Nephron (organoid): ENCODE results near the gene ZRANB1.

Source experiments
- H3K27ac Mint-ChIP-seq, 3 experiments: 2 replicates each; pipeline ENCODE4 v1.8.0; 2020; ENCODE audit warnings: mixed read lengths in 3 of 3, mild to moderate bottlenecking in 2 of 3, moderate library complexity in 1 of 3
- H3K27me3 Mint-ChIP-seq: 2 replicates; pipeline ENCODE4 v1.8.0; 2021; ENCODE audit warnings: low read depth, mild to moderate bottlenecking, moderate library complexity, mixed read lengths
- H3K36me3 Mint-ChIP-seq: 2 replicates; pipeline ENCODE4 v1.8.0; 2020; ENCODE audit warnings: low read depth, mixed read lengths
- H3K4me1 Mint-ChIP-seq: 2 replicates; pipeline ENCODE4 v1.8.0; 2020; ENCODE audit warnings: mixed read lengths
- H3K4me3 Mint-ChIP-seq, 3 experiments: 2 replicates each; pipeline ENCODE4 v1.8.0; 2020; ENCODE audit warnings: mild to moderate bottlenecking in 3 of 3, mixed read lengths in 3 of 3, moderate library complexity in 2 of 3
- H3K9me3 Mint-ChIP-seq: 2 replicates; pipeline ENCODE4 v1.8.0; 2020; ENCODE audit warnings: mixed read lengths
- TF ChIP-seq, protein P1 (sequence below), 3 experiments: fragments of 200-600 bp; sonication (generic); IDR thresholded peaks; one replicate each; pipeline ENCODE4 v1.5.0; 2021; ENCODE audit warnings: antibody characterized with exemption in 3 of 3; ENCODE audit not compliant: unreplicated experiment in 3 of 3

Gene ZRANB1

GRCh38 chr10:125033146-125033924, 91.4 kb downstream of the ZRANB1 start:
- no peaks in the 10 kb centered on the region for H3K9me3 Mint-ChIP-seq
- H3K27ac Mint-ChIP-seq: peak overlapping the region in 1 of 3 experiments; percentile 40
- no peak overlapping the region for H3K4me3 Mint-ChIP-seq
- peaks cover 63% of the 10 kb centered on the region for H3K4me1 Mint-ChIP-seq
- H3K36me3 Mint-ChIP-seq: peaks cover 52% of the 10 kb centered on the region
- no peaks in the 10 kb centered on the region for H3K27me3 Mint-ChIP-seq
- TF ChIP-seq, protein P1, sequence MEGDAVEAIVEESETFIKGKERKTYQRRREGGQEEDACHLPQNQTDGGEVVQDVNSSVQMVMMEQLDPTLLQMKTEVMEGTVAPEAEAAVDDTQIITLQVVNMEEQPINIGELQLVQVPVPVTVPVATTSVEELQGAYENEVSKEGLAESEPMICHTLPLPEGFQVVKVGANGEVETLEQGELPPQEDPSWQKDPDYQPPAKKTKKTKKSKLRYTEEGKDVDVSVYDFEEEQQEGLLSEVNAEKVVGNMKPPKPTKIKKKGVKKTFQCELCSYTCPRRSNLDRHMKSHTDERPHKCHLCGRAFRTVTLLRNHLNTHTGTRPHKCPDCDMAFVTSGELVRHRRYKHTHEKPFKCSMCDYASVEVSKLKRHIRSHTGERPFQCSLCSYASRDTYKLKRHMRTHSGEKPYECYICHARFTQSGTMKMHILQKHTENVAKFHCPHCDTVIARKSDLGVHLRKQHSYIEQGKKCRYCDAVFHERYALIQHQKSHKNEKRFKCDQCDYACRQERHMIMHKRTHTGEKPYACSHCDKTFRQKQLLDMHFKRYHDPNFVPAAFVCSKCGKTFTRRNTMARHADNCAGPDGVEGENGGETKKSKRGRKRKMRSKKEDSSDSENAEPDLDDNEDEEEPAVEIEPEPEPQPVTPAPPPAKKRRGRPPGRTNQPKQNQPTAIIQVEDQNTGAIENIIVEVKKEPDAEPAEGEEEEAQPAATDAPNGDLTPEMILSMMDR (IDR thresholded peaks at IDR 0.05; ENCODE audit: unreplicated experiment in 3 of 3): no peak

DNA sequence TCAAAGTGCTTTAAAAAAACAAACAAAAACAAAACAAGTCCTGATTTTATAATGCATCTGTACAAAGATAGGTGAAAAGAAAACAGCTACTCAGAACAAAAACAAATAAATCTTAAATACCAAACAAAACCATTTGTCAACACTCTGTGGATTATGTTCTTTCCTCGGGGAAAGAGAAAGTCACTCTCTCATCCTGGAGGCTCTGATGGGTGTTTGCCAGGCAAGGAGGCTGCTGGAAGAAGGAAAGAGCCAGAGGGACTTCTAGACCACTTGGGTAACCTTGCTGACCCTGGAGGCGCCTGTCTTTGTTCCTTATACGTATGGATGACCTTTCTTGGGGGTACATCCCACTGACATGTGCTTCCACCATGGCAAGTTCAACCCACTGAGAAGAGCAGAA, 92.8 kb downstream of the ZRANB1 start:
- H3K9me3 Mint-ChIP-seq: no peaks in the 10 kb centered on the region
- peaks cover 65% of the 10 kb centered on the region for H3K4me1 Mint-ChIP-seq
- peaks cover 52% of the 10 kb centered on the region for H3K36me3 Mint-ChIP-seq
- no peak overlapping the region for H3K4me3 Mint-ChIP-seq
- H3K27ac Mint-ChIP-seq: peak overlapping the region; percentile 29 to 64 (median 58)
- no peaks in the 10 kb centered on the region for H3K27me3 Mint-ChIP-seq
- TF ChIP-seq, protein P1 (IDR thresholded peaks at IDR 0.05; ENCODE audit: unreplicated experiment in 3 of 3): no peak

- TF ChIP-seq, protein P1 (IDR thresholded peaks at IDR 0.05; ENCODE audit: unreplicated experiment in 3 of 3): no peak
- Mint-ChIP-seq H3K27me3 (no peaks in the 10 kb centered on the region), H3K27ac (peak overlapping the region; percentile 29 to 64 (median 58)), H3K4me3 (peak overlapping the region in 1 of 3 experiments; percentile 34), H3K36me3 (peaks cover 49% of the 10 kb centered on the region), H3K4me1 (peaks cover 62% of the 10 kb centered on the region), H3K9me3 (no peaks in the 10 kb centered on the region)
These were observed 93.2 kb downstream of the ZRANB1 start for GRCh38 chr10:125035136-125035535.

DNA sequence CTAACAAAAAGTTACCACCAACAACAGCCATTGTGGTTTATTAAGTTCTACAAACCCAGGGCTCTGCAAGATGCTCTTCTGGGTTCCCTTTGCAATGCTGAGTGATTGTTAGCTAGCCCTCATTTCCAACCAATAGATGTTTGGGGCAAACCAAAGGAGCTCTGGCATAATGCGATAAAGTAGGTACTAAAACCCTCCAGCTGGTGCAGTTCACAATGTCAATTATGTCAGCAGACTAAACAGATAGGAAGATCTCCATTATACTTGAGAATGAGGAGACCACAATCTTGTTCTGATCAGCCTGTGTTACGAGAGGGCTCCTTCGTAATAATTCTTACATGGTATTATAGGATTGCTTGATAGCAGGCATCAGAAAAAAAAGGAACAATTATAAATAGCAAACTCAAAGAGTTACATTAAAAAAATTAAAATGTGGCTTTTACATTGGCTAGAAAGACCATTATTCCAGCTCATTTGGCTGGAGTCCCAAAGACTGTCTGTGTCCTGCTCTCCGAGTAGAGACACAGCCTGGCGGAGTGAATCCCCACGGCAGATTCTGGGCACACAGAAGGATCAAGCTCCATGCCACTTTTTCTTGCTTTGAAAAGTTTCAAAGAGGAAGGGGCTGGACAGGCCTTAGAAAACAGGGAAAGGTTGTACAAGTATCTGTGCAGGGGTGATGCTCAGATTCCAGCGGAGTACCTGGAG, 93.8 kb downstream of the ZRANB1 start:
- TF ChIP-seq, protein P1 (IDR thresholded peaks at IDR 0.05; ENCODE audit: unreplicated experiment in 3 of 3): no peak
- peak overlapping the region; percentile 58 to 85 (median 64) for H3K27ac Mint-ChIP-seq
- H3K4me1 Mint-ChIP-seq: peaks cover 65% of the 10 kb centered on the region
- peaks cover 49% of the 10 kb centered on the region for H3K36me3 Mint-ChIP-seq
- H3K4me3 Mint-ChIP-seq: no peak overlapping the region
- no peaks in the 10 kb centered on the region for H3K9me3 Mint-ChIP-seq
- no peaks in the 10 kb centered on the region for H3K27me3 Mint-ChIP-seq

DNA sequence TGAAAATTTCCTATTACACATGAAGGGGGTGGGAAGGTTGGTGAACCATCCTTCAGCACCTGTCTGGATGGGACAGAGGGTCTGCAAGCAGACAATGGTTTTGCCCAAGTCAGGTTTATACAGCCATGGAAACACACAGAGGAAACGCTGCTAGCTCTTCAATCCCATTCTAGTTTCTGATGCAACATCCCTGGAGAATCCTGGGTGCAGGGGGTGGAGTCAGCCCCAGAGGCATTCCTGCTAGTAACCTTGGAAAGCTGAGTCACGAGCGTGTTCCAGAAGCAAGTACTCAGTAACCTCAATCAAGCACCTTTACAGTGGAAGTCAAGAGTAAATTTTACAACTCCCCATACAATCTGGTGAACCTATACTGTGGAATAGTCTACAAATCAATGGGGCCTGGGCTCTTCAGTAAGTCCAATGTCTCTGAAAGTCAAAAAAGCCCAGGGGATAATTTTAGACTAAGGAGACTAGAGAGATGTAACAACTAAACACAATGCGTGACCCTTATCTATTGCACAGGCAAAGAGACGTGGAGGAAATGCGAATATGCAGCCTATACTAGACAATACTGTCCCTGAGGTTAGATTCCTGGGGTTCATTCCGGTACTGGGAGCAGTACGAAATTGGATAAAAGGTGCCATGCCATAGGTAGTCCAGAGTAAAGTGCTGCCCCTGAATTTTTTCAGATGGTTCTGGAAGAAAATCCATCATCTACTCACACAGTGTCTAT, 95.4 kb downstream of the ZRANB1 start:
- Mint-ChIP-seq H3K27ac (peak overlapping the region in 1 of 3 experiments; percentile 45), H3K27me3 (no peaks in the 10 kb centered on the region), H3K9me3 (no peaks in the 10 kb centered on the region), H3K36me3 (peaks cover 43% of the 10 kb centered on the region), H3K4me1 (peaks cover 67% of the 10 kb centered on the region), H3K4me3 (no peak overlapping the region)
- TF ChIP-seq, protein P1 (IDR thresholded peaks at IDR 0.05; ENCODE audit: unreplicated experiment in 3 of 3): no peak
